DND-41 (cell line): ENCODE data around the gene PPP1R36.

ENCODE experiments used
- ATAC-seq: fragments of 200-7000 bp; cut with Tn5 transposase; 3 replicates; pipeline ENCODE4 v1.9.1; 2021; ENCODE audit warnings: low read depth; ENCODE audit not compliant: insufficient read depth
- DNase-seq: peaks from one replicate; pipeline ENCODE4 v3.0.0-alpha.2; 2020
- H2AFZ ChIP-seq: 2 replicates; pipeline ENCODE4 v1.6.0; 2012; ENCODE audit warnings: low read depth, low read length
- H3K27ac ChIP-seq: 2 replicates; pipeline ENCODE4 v1.5.1; 2012; ENCODE audit warnings: low read length, inconsistent platforms
- H3K27me3 ChIP-seq: fragments of 200-600 bp; sonication (generic); 2 replicates; pipeline ENCODE4 v1.6.0; 2012; ENCODE audit warnings: low read length, mild to moderate bottlenecking, inconsistent platforms; ENCODE audit not compliant: insufficient read depth, poor library complexity
- H3K36me3 ChIP-seq: 2 replicates; pipeline ENCODE4 v1.5.1; 2012; ENCODE audit warnings: low read length, inconsistent platforms; ENCODE audit not compliant: insufficient read depth
- H3K4me1 ChIP-seq: 2 replicates; pipeline ENCODE4 v1.5.1; 2012; ENCODE audit warnings: mild to moderate bottlenecking, low read length; ENCODE audit not compliant: insufficient read depth
- H3K4me2 ChIP-seq: 2 replicates; pipeline ENCODE4 v1.6.0; 2012; ENCODE audit warnings: mild to moderate bottlenecking, moderate library complexity, low read length, inconsistent platforms; ENCODE audit not compliant: insufficient read depth
- H3K4me3 ChIP-seq, 2 experiments: fragments of 200-600 bp in 1 of 2; shearing (Covaris generic) in 1 of 2; 2 replicates each; pipeline ENCODE4 v1.5.1; 2012 to 2016; ENCODE audit warnings: inconsistent platforms in 2 of 2, low read length in 2 of 2, mild to moderate bottlenecking in 2 of 2, low read depth in 1 of 2, moderate library complexity in 1 of 2
- H3K79me2 ChIP-seq: 2 replicates; pipeline ENCODE4 v1.6.0; 2012; ENCODE audit warnings: low read length, inconsistent platforms; ENCODE audit not compliant: insufficient read depth
- H3K9ac ChIP-seq: 2 replicates; pipeline ENCODE4 v1.6.0; 2012; ENCODE audit warnings: low read depth, mild to moderate bottlenecking, inconsistent platforms, low read length, moderate library complexity
- H3K9me3 ChIP-seq: 2 replicates; pipeline ENCODE4 v1.5.1; 2012; ENCODE audit warnings: low read length, moderate library complexity, mild to moderate bottlenecking, inconsistent platforms; ENCODE audit not compliant: insufficient read depth, severe bottlenecking
- H4K20me1 ChIP-seq: 2 replicates; pipeline ENCODE4 v1.6.0; 2012; ENCODE audit warnings: low read length; ENCODE audit not compliant: insufficient read depth
- CTCF ChIP-seq: IDR thresholded peaks from 2 replicates; pipeline ENCODE4 v1.5.1; 2012; ENCODE audit warnings: borderline replicate concordance, low read length, moderate library complexity, mild to moderate bottlenecking; ENCODE audit not compliant: poor library complexity, severe bottlenecking; ENCODE audit errors: extremely low read depth
- EZH2 ChIP-seq: IDR thresholded peaks from 3 replicates; pipeline ENCODE4 v1.6.1; 2012; ENCODE audit warnings: borderline replicate concordance, low read depth, mild to moderate bottlenecking, moderate library complexity, low read length, inconsistent platforms; ENCODE audit not compliant: severe bottlenecking

Gene PPP1R36

DNA sequence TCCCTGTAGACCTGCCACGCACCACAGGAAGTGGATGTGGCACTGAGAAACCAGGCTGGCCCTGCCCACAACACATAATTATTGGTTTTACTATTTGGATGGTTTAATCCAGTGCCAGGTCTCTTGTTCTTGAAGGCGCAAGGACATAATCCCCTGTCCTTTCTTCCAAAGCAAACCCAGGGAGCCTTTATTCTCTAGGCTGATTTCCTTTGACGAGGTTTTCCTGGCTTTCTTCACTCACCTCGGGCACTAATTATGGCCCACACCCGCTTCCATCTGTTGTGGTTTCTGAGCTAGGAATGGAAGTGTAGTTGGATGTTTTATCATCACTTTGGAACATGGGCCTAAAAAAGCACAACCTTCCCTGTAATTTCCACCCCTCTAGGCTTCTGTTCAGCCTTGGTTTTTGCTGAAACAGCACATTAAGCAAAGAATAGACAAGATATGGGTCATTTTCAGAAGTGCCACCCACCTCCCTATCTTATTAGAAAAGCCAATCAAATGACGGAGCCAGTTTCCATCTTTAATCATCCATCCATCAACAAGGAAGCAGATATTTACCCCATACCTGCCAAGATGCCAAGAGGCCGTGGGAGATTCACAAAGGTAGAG is 73.9 kb downstream of the PPP1R36 start:
- H3K4me3 ChIP-seq = no peak overlapping the region
- H3K9ac ChIP-seq = no peak overlapping the region
- H3K4me2 ChIP-seq = no peak overlapping the region
- no peak for ATAC-seq
- TF ChIP-seq EZH2 (no peak), CTCF (no peak)
- no peaks in the 10 kb centered on the region for H3K36me3 ChIP-seq
- peak; percentile 8 for DNase-seq
- no peak overlapping the region for H3K27ac ChIP-seq
- H3K9me3 ChIP-seq = no peaks in the 10 kb centered on the region
- no peaks in the 10 kb centered on the region for H3K27me3 ChIP-seq
- no peaks in the 10 kb centered on the region for H3K4me1 ChIP-seq
- H4K20me1 ChIP-seq = no peaks in the 10 kb centered on the region
- no peak overlapping the region for H2AFZ ChIP-seq
- no peaks in the 10 kb centered on the region for H3K79me2 ChIP-seq

- ATAC-seq = no peak
- no peaks in the 10 kb centered on the region for H3K4me1 ChIP-seq
- TF ChIP-seq EZH2 (no peak), CTCF (no peak)
- peaks cover 4% of the 10 kb centered on the region for H3K27me3 ChIP-seq
- no peaks in the 10 kb centered on the region for H3K9me3 ChIP-seq
- H3K4me3 ChIP-seq = no peak overlapping the region
- DNase-seq = no peak
- no peak overlapping the region for H2AFZ ChIP-seq
- H3K79me2 ChIP-seq = no peaks in the 10 kb centered on the region
- no peaks in the 10 kb centered on the region for H3K36me3 ChIP-seq
- H3K27ac ChIP-seq = no peak overlapping the region
- no peak overlapping the region for H3K4me2 ChIP-seq
- no peak overlapping the region for H3K9ac ChIP-seq
- no peaks in the 10 kb centered on the region for H4K20me1 ChIP-seq
Measured at GRCh38 chr14:64625386-64626232, 75.8 kb downstream of the PPP1R36 start.

DNA sequence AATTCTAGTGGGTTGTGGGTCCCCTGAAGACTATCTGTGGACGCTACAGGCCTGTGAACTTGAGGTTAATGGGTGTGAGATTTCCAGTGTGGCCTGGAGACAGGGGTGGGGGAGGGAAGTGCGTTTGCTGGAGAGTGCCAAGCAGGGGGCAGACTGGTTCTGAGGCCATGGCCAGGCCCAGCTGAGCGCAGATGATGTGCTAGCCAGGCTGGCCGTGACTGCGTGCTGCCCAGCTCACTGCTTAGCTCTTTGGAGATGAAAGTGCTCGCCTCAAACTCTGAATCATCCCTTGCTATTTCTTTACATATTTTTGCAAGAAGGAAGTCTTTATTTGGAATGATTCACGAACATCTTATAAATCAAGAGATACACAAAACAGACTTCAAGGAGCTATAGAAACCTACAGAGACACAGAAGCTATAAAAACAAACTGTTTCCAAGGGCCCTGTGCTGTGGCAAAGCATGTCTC is 79.2 kb downstream of the PPP1R36 start:
- H4K20me1 ChIP-seq = no peaks in the 10 kb centered on the region
- H3K9me3 ChIP-seq = no peaks in the 10 kb centered on the region
- H3K27ac ChIP-seq = no peak overlapping the region
- ATAC-seq (no peak), DNase-seq (no peak)
- H2AFZ ChIP-seq = no peak overlapping the region
- H3K79me2 ChIP-seq = no peaks in the 10 kb centered on the region
- no peak overlapping the region for H3K4me3 ChIP-seq
- H3K36me3 ChIP-seq = no peaks in the 10 kb centered on the region
- no peak for TF ChIP-seq CTCF
- no peak for TF ChIP-seq EZH2
- peaks cover 4% of the 10 kb centered on the region for H3K27me3 ChIP-seq
- H3K9ac ChIP-seq = no peak overlapping the region
- H3K4me1 ChIP-seq = no peaks in the 10 kb centered on the region
- no peak overlapping the region for H3K4me2 ChIP-seq
